Uterus (tissue), 2 donors: ENCODE measurements around the gene ZFYVE28.

Experiments
- CTCF ChIP-seq, 4 experiments: fragments of 200-600 bp in 2 of 4; fragments of 450-650 bp in 2 of 4; sonication (generic) in 2 of 4; IDR thresholded peaks; one replicate each; pipeline ENCODE4 v1.5.1; 2016 to 2019; ENCODE audit warnings: antibody characterized with exemption in 4 of 4, mild to moderate bottlenecking in 2 of 4, moderate library complexity in 1 of 4
- POLR2A ChIP-seq, 2 donors: fragments of 450-650 bp; IDR thresholded peaks; one replicate each; pipeline ENCODE4 v1.6.1; 2016; ENCODE audit warnings: antibody characterized with exemption in 2 of 2, mild to moderate bottlenecking in 1 of 2, moderate library complexity in 1 of 2

GRCh38 chr4:2449511-2450392, 31.3 kb upstream of the ZFYVE28 start:
- no peak for TF ChIP-seq CTCF (IDR thresholded peaks at IDR 0.05)
- no peak for TF ChIP-seq POLR2A (IDR thresholded peaks at IDR 0.05)
